Measurements from ENCODE around the gene FOXJ3.
A peak's percentile ranks its signal among the peaks of the same experiment; 100 is the strongest.

Gene FOXJ3

DNA sequence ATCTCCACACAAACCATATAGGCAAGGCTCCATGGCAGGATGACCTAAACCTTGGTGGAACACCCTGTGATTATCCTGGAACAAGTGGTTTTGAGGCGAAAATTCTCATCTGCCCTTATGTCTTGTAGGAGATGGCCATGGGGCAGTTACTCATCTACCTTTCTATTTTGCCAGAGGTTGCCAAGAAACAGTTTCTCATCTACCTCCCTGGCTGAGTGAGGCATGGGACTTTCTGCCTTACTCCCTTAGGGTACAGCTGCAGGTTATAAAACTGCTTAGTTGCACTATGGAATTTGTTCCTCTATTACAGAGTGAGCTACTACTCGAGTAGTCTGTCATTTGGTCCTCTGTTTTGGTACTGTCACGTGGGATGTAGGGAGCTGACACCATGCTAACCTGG is 139.2 kb downstream of the FOXJ3 start:
- DNase-seq (ENCODE audit: low read depth in 3 of 3, low spot score in 1 of 3) = no peak

DNA sequence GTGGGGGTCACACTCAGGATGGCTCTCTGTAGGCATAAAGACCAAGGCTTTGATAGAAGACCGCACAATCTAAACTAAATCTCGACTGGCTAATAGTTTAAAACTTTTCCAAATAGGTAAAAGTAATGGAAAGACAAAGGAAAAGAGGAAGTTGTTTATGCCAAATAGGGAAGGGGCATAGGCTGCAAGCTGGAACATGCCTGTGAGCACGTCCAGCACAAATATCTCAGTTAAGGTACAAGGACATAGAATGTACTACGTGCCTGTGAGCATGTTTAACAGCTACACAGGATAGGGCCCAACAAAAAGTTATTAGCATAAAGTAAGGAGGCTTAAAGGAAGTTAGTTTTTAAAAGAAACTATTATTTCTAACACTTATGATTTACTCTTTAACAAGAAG is 142.9 kb downstream of the FOXJ3 start:
- DNase-seq (ENCODE audit: low read depth in 3 of 3, low spot score in 1 of 3) = no peak

DNA sequence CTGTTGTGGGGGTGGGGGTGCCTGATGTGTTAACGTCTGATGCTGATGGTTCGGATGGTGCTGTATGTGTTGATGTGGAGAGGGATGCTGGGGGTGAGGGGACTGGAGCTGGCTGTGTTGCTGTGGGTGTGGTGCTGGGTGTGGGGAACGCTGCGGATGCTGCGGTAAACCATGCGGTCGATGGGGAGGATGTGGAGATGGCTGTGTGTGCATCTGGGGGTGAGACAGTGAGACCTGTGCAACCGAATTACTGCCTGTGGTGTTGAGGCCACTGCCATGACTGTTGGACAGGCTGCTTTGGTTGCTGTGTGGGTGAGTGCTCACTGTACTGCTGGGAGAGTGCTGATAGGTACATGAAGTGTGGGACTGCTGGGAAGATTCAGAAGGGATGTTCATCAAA is 143.7 kb downstream of the FOXJ3 start:
- DNase-seq (ENCODE audit: low read depth in 3 of 3, low spot score in 1 of 3) = no peak

DNA sequence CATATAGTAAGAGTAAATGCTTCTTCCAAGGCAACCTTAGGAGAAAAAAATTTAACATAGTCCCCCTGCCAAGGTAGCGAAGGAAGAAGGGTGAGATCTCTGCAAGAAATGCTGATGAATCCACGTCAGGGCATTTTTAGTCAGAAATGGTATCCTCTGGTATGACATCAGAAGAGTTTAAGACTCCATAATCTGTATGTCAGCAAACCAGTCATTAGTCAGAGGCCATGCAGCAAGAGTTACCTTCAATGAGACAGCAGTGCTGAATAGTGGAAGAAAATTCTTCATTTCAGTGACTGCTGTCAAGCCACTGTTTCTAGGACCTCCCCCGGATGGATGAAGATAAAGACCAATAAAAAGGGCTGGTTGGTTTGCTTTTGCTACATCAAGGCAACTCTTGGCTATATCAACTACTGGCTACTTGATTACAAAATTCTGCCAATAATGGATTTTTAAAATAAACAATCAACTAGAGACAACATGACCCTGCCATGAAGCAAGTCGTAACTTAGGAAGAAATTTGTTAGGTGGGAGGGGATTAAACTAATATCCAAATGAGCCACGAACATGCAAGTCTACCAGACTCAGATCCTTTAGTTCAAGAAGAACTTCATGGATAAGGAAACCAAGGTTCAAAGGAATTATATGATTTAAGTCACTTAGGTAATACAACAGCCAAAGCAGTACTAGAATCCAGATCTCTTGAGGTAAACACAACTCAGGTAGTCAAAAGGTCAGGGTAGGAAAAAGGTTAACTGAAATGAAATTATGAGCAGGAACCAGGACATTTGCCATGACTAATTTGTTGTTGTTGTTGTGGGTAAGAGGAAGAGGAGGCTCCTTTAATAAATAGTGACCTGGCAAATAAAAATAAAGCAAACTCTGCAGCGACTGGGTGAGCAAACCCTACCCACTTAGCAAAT is 144.8 kb downstream of the FOXJ3 start:
- DNase-seq (ENCODE audit: low read depth in 3 of 3, low spot score in 1 of 3) = no peak

DNA sequence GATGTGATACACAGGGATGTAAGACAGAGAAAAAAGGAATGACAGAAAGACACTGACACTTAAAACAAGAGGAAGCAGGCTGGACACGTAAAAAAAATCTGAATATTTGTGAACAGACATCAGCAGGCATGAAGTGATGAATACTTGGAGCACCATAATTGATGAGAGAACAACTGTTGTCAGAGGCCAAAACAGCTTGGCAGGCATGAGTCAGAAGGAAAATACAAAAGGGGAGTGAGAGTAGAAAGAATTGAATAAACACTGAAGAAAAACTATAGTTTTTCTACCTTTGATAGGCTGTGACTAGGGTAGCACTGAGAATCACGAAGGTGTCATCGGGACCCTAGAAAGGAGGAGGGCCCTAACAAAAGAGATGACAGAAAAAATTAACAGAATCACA is 148.9 kb downstream of the FOXJ3 start:
- DNase-seq (ENCODE audit: low read depth in 3 of 3, low spot score in 1 of 3) = no peak

DNA sequence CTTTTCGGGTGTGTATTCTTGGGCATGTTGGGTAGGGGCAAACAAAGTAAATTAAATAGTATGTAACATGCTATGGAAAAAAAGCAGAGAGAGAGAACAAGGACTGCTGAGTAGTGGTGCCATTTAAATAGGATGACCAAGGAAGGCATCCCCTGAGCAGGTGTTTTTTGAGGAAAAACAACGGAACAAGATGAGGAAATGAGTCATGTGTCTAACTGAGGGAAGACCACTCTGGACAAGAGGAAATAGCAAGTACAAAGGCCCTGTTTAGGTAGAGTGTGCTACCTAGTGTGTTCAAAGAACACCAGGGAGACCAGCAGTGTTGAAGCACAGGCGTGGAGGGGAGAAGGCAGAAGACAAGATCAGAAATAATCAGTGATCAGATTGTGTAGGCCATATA is 150.4 kb downstream of the FOXJ3 start:
- no peak for DNase-seq (ENCODE audit: low read depth in 3 of 3, low spot score in 1 of 3)

DNA sequence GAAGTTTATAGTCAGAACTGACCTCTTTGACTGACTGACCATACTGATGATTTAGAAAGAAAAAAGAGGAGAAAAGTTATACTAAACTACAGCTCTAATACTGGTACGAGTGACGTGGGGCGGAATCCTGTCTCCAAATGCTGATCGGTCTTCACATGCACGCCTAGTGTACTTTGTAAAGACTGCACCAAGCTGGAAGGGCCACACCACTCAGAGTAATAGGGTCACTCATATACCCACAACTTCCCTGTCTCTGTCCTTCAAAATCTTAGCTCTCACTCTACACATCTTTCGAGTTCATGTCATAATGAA is 151.1 kb downstream of the FOXJ3 start:
- DNase-seq (ENCODE audit: low read depth in 3 of 3, low spot score in 1 of 3) = no peak

DNA sequence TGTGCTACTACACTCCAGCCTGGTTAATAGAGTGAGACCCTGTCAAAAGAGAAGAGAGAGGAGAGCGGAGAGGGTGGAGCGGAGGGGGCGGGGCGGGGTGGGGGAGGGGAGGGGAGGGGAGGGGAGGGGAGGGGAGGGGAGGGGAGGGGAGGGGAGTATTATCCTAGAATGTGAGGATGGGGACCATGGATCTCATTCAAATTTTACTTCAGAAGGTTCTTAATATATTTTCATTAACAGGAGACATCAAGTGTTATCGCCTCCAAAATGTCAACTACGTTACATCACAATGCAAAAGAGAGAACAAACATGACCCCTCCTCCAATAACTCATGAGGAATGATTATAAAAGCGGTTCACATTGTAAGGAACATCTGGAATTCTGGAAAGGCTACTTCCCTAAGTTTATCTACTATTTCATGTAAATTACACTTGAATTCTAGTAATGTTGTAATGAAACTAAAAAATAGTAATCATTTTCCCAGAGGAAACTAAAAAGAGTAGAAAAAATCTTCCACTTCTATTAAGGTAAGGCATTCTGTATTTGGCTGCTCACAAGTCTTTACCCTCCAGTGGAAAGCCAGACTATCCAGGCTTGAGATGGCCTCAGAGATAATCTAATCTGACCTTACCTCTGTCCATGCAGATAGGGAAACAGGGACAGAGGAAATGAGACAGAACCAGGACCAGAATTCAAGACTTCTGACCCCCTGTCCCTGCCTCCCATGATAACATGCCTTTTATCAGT is 151.7 kb downstream of the FOXJ3 start:
- no peak for DNase-seq (ENCODE audit: low read depth in 3 of 3, low spot score in 1 of 3)

DNA sequence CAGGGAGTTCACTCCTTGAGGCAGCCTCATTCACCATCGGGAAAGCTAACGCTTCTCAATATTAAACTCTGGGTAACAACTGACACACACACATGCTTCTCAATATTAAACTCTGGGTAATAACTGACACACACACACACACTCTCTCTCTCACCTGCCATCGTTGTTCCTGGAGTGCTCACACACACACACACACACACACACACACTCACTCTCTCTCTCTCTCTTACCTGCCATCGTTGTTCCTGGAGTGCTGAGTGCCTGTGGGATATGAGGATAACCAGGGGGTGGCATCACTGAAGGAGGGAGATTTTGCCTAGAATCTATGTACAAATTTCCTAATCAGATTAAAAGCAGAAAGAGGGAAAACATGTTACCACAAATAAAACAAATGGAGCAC is 153.3 kb downstream of the FOXJ3 start:
- DNase-seq (ENCODE audit: low read depth in 3 of 3, low spot score in 1 of 3) = no peak

DNA sequence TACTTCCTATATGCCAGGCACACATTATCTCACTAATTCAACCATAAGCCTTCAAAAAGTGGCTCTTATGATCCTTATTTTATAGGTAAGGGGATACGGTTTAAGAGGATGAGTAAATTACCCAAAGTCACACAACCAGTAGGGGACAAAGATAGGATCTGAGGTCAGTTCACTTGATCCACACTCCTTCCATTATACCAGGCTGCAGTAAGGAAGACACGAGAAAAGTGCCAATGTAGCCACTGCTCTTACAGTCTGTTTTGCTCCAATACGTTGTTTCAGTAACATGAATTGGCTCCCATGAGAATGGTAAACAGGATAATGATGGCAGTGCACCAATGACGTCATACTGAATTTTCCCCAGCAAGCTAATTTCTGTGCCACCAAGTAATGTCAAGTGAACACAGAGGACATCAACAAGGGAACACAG is 155.1 kb downstream of the FOXJ3 start:
- DNase-seq (ENCODE audit: low read depth in 3 of 3, low spot score in 1 of 3) = no peak

DNA sequence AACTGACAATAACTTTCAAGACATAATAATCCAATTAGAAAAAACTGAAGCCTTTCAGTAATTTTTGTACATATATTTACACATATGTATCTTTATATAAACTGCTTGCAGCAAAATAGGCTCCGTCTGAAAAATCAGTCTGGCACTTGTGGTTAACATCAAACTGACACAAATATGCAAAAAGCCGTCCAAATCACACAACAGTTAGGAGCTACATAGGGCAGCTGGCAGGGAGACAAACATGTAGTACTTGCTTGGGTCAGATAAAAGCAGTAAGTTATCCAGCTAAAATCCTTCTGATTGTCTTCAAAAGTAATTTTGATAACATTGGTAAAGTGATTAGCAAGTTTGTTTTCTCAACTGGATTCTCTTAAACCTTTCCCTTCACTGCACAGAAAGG is 155.8 kb downstream of the FOXJ3 start:
- DNase-seq (ENCODE audit: low read depth in 3 of 3, low spot score in 1 of 3) = no peak

DNA sequence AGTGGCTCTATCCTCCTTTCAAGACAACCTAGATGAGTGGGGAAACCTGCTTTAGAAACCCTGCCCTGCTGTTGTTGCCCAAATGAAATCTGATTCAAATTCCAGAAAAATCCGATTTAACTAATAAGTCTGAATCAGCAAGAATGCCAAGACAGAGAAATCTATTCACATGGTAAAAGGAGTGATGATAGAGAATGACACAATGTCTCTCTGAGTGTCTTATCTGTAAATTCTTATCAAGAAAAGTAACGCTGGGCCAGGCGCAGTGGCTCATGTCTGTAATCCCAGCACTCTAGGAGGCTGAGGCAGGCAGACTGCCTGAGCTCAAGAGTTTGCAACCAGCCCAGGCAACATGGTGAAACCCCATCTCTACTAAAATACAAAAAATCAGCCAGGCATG is 156.8 kb downstream of the FOXJ3 start:
- DNase-seq (ENCODE audit: low read depth in 3 of 3, low spot score in 1 of 3) = no peak

DNA sequence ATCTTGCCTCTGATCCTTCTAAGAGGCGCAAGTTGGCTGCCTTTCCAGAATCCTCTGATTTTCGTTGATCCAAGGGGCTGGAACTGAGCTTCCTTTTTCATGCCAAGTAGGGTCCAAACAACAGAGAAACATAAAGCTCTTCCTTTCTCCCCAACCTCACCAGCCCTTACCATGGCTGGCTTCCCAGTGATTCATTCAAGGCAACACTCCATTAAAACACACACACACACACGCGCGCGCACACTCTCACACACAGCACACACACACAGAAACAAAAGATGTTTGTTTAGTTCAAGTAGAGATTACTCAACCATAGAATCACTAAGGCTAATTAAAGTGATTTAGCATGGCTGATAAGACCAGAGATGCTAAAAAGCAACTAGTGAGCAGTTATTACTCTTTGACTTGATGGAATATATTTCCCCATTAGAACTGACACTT is 157.5 kb downstream of the FOXJ3 start:
- no peak for DNase-seq (ENCODE audit: low read depth in 3 of 3, low spot score in 1 of 3)

DNA sequence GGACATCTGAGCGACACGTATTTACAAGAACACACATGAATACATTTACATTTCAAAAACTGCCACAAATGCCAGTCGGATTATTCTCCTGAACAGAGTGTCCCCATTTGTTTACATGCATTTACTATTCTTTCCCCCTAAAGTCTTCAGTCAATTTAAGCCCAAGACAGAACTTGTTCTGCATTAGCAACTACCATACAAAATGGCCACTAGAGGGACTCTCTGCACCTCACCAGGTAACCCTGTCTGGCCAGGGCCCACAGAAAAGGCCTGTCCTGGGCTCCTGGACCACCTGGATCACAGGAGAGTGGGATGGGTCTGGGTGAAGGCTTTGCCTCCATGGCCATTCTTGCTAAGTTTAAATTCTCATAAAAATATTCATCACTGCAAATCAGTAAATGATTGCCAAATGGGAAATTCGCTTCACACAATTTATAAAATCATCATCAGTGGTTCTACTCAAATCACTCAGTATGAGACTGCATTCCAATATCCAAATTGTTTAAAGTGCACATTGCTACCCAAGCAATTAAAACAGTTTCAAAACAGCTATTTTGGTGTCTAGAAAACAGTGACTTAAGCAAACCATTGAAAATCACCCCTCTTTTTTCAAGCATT is 158.0 kb downstream of the FOXJ3 start:
- no peak for DNase-seq (ENCODE audit: low read depth in 3 of 3, low spot score in 1 of 3)

DNA sequence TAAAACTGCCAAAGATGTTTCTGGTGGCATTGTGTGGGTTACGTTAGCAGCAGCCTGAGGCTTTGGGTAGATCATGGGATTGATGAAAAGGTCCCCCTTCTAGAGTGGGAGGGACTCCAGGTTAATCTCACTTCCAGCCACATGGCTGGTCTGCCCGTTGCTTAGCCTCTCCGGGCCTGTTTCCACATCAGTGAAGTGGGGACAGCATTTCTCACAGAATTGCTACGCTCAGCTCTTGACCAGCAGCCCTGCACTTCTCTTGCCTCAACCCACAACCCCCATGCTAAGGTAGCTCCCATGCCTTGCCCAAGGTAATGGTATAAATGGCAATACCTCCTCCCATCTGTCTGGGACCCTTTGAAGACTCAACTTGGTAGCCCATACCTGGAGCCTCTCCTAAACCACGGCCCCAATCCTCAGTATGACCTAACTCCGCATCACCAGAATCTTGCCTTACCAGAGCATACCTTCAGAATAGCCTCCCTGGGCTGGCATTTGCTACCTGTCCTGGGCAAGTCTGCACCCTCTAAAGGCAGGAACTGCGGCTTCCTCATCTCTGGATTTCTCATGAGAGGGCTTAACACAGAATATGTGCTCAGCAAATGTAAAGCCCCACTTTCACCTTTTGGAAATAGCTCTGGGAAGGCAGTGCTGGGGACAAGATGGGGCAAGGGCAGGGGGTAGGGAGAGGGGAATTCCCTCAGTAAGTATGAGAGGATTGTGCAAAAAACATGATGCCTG is 159.6 kb downstream of the FOXJ3 start:
- no peak for DNase-seq (ENCODE audit: low read depth in 3 of 3, low spot score in 1 of 3)

DNA sequence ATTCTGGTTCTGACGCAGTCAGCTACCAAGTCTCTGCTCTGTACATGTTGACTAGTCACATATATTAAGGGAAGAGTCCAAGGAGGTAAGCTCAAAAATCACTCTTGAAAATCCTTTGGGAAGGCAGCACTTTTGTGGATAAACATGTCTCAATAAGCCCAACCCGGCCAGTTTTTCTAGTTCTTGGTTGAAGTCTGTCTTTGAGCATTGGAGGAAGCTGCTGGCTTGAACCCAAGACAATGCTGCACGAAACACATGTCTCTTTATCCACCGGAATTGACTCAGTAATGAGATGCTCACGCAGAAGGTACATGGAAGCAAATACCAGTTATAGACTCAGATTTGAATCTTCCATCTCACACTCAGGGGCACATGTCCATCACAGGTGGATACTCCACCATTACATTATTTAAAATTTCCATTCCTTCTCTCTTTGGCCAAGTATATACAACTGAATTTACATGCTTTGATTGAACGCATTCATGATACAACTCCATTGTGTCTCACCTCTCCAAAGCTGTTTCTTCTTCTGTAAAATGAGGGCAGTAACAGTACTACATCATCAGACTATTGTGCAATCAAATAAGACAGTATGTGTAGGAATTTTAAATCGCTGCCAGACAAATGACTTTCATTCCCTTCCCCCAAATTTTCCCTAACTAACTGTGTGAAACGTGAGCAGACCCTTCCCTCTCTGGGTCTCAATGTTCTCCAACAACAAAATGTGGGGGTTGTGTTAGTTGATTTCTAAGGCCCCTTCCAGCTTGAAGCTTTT is 160.9 kb downstream of the FOXJ3 start:
- DNase-seq (ENCODE audit: low read depth in 3 of 3, low spot score in 1 of 3) = no peak

DNA sequence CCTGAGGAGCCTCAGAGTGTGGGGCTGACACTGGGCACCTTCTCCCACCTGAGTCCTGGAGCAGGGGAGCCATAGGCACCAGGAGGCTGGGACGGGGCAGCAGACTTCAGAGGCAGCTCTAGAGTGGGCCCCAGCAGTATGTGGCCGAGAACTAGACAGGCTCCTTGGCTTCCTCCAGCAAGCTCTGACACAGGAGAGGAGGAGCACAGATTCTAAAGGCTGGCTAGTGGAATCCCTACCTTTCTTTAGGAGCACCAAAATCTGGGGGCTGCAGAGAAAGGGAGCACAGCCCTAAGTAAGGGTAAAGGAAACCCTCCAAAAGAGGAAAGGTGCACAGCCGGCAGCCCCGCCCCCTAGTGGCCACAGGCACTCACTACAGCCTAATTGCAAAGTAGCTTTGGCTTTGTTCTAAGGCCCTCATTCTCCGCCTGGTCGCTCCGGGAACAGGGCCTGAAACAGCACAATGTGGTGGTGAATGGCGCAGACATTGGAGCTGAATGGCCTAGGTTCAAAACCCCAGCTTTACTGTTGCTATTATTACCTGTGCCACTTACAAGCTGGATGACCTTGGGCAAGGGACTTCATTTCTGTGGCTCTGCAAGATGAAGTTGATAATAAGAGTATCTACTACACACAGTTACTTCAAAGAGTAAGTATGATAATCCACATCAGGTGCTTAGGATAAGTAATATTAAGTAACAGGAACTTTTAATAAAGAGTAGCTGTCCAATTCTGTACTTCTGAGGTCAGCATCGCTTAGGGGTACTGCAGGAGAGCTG is 161.7 kb downstream of the FOXJ3 start:
- DNase-seq (ENCODE audit: low read depth in 3 of 3, low spot score in 1 of 3) = peak; percentile 30 to 62 (median 38)

DNA sequence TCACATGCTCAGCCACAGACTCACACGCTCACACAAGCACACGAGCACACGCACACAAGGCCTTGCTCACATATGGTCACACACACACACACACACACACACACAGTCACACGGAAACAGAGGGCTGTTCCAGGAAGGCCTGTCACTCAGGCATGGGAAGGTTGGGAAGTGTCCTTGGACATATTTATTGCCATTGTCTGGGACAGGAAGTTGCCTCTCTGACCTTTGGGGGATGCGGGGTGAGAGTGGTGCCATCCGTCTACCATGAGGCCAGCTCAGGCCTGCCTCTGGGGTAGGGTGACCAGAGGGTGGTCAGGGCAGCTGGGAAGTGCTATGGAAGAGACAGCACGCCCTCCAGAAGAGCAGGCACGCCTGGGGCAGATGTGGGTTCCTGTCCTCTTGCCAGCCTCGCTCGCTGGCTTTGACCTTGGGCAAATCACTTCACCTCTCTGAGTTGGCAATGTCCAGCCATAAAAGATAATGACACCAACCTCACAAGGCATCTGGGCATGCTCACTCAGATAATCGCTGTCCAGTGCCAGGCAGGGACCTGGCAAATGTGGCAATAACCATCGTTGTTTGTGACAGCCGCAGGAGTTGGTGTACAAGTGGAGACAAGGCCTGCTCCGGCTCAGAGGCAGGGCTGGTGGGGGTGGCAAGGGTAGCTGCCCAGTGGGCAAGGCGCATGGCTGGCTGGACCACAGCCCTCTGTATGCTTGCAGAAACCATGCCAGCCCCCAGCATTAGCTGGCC is 162.5 kb downstream of the FOXJ3 start:
- no peak for DNase-seq (ENCODE audit: low read depth in 3 of 3, low spot score in 1 of 3)

DNA sequence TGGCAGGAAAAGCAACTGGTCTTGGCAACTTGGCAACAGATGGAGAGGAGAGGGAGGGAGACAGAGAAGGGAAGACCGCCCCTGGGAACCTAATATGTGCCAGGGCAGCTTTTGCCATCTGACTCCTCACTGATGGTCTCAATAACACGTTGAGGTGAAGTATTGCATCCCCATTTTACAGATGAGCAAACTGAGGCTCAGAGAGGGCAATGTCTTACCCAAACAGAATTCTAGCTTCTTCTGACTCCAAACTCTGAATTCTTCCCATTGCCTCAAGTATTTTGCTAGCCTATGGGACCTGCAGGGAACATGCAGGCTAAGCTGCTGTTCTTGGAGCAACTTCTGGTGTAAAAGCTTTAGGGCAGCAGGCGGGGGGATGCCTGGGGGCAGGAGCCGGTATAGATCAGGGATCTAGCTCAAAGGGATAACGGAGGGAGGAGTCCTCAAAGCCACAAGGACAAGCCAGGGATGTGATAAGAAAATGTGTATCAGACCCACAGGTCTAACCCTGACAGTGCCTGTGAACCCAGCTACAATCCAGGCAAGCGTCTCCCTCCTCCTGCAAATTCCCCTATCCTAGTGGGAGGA is 163.3 kb downstream of the FOXJ3 start:
- DNase-seq (ENCODE audit: low read depth in 3 of 3, low spot score in 1 of 3) = no peak
